ENCODE results near the gene TSPAN9. TPM values are rescaled to one million over a fixed set of nuclear protein-coding genes. Genes with fewer than 3 reads are reported as not detected.

The TSPAN9 gene
- total RNA-seq, 1 donor from 2014 or later = 49.4 TPM

DNA sequence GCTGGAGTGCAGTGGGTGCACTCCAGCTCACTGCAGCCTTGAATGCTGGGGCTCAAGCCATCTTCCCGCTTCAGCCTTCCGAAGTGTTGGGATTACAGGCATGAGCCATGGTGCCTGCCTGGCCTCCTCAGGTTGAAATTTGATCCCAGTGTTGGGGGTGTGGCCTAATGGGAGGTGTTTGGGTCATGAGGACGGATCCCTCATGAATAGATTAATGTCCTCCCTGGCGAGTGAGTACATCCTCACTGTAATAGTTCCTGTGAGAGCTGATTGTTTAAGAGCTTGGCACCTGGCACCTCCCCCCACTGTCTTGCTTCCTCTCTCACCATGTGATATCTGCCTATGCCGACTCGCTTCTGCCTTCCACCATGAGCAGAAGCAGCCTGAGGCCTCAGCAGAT is 84.7 kb downstream of the TSPAN9 start:
- TF ChIP-seq, protein P1, sequence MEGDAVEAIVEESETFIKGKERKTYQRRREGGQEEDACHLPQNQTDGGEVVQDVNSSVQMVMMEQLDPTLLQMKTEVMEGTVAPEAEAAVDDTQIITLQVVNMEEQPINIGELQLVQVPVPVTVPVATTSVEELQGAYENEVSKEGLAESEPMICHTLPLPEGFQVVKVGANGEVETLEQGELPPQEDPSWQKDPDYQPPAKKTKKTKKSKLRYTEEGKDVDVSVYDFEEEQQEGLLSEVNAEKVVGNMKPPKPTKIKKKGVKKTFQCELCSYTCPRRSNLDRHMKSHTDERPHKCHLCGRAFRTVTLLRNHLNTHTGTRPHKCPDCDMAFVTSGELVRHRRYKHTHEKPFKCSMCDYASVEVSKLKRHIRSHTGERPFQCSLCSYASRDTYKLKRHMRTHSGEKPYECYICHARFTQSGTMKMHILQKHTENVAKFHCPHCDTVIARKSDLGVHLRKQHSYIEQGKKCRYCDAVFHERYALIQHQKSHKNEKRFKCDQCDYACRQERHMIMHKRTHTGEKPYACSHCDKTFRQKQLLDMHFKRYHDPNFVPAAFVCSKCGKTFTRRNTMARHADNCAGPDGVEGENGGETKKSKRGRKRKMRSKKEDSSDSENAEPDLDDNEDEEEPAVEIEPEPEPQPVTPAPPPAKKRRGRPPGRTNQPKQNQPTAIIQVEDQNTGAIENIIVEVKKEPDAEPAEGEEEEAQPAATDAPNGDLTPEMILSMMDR (IDR thresholded peaks at IDR 0.05; ENCODE audit: unreplicated experiment) = no peak
- no peak overlapping the region for H3K4me3 Mint-ChIP-seq
- H3K27ac Mint-ChIP-seq = no peak overlapping the region
- peaks cover 18% of the 10 kb centered on the region for H3K4me1 Mint-ChIP-seq
- no peaks in the 10 kb centered on the region for H3K27me3 Mint-ChIP-seq (ENCODE audit: low read depth)
- DNase-seq (ENCODE audit: low spot score in 2 of 2, unreplicated experiment in 2 of 2) = no peak
- peaks cover 11% of the 10 kb centered on the region for H3K9me3 Mint-ChIP-seq
- peaks cover 5% of the 10 kb centered on the region for H3K36me3 Mint-ChIP-seq

DNA sequence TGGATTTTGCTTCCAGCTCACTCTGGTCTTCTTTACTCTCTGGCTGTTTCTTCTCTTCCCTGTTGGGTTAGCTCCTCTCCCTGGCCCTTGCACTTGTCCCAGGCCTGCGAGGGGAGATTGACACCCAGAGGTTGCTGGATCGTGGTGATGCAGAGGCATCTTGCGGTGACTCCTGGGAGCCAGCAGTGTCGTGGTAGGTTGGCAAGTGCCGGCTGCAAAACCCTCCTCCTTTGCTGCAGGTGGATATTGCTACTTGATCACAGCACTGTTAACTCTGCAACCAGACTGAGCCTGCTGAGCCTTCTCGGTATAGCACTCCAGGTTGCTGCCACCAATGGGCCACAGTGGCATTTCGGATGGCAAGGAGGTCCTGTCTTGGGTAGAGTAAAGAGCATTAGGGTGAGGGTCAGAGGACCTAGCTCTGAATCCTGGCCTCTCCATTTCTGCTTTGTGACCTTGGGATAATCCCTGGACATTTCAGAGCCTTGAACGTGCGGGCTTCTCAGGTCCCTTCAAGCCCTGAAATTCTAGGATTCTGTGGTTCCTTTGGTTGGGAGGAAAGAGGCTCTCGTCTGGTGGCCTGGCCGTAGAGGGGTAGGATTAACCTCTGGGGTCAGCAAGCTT is 87.4 kb downstream of the TSPAN9 start:
- no peak for DNase-seq (ENCODE audit: low spot score in 2 of 2, unreplicated experiment in 2 of 2)
- peaks cover 15% of the 10 kb centered on the region for H3K4me1 Mint-ChIP-seq
- peaks cover 11% of the 10 kb centered on the region for H3K9me3 Mint-ChIP-seq
- H3K36me3 Mint-ChIP-seq = peaks cover 5% of the 10 kb centered on the region
- H3K27ac Mint-ChIP-seq = no peak overlapping the region
- TF ChIP-seq, protein P1 (IDR thresholded peaks at IDR 0.05; ENCODE audit: unreplicated experiment) = no peak
- H3K4me3 Mint-ChIP-seq = no peak overlapping the region
- no peaks in the 10 kb centered on the region for H3K27me3 Mint-ChIP-seq (ENCODE audit: low read depth)

DNA sequence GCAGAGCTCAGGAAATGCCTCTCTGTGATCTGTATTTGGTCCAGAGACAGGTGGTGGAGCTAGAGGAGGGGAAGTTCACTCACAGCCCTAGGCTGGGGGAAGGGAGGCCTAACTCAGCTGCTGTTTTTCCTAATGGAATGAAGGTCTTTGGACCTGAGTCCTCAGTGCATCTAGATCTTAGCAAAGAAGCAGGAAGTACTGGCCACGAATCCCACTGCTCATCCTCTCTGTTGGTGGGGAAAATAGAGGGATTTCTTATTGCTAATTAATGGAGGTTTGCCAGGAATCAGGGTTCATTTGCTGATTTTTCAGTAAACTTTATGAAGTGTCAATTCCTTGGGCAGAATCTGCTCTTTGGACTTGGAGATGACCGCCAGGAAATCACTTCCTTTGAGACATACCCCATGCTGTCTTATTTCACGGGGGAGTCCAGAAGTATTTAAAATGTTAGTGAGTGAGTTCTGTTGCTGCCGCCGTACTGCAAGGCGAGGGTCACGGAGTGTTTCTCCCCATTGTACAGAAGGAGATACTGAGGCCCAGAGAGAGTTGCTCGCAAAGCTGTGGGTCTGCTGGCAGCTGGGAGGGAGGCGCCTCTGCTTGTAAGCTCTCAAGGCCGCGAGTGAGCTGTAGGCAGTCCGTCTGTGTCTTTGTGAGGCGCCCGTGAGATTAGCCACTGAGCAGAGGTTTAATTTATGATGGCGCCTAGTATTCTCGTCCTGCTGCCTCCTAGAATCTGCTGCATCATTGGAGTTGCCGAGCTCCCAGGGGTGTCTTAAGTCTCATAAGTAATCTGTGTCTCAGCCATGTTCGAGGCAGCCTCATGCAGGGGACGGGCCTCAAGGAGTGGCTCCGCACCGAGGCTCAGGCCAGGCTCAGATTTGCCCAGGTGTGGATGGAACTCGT is 88.2 kb downstream of the TSPAN9 start:
- Mint-ChIP-seq H3K4me3 (no peak overlapping the region), H3K4me1 (peaks cover 16% of the 10 kb centered on the region), H3K27me3 (ENCODE audit: low read depth) (no peaks in the 10 kb centered on the region), H3K36me3 (peaks cover 5% of the 10 kb centered on the region), H3K9me3 (peaks cover 10% of the 10 kb centered on the region), H3K27ac (no peak overlapping the region)
- DNase-seq (ENCODE audit: low spot score in 2 of 2, unreplicated experiment in 2 of 2) = no peak
- TF ChIP-seq, protein P1 (IDR thresholded peaks at IDR 0.05; ENCODE audit: unreplicated experiment) = no peak

DNA sequence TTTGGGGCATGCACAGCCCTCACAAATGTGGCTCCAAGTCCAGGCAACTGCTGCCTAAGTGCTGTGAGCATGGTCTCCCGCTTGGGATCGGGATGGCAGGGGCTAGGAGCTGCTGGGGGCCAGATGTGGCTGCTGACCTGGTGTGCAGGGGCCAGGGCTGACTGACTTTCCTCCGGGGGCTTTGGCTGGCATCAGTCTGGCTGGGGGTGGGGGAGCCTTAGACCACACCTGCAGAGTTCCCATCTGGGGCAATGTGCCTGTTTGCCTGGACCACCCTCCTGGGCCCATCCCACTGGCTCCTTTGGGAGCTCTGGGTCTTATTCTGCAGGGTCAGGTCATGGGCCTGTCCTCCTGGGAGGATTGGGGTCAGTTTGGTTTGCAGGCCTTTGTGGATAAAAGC is 90.5 kb downstream of the TSPAN9 start:
- TF ChIP-seq, protein P1 (IDR thresholded peaks at IDR 0.05; ENCODE audit: unreplicated experiment) = no peak
- Mint-ChIP-seq H3K36me3 (no peaks in the 10 kb centered on the region), H3K4me3 (no peak overlapping the region), H3K27ac (no peak overlapping the region), H3K4me1 (peaks cover 35% of the 10 kb centered on the region), H3K27me3 (ENCODE audit: low read depth) (no peaks in the 10 kb centered on the region), H3K9me3 (no peaks in the 10 kb centered on the region)
- DNase-seq (ENCODE audit: low spot score in 2 of 2, unreplicated experiment in 2 of 2) = no peak

DNA sequence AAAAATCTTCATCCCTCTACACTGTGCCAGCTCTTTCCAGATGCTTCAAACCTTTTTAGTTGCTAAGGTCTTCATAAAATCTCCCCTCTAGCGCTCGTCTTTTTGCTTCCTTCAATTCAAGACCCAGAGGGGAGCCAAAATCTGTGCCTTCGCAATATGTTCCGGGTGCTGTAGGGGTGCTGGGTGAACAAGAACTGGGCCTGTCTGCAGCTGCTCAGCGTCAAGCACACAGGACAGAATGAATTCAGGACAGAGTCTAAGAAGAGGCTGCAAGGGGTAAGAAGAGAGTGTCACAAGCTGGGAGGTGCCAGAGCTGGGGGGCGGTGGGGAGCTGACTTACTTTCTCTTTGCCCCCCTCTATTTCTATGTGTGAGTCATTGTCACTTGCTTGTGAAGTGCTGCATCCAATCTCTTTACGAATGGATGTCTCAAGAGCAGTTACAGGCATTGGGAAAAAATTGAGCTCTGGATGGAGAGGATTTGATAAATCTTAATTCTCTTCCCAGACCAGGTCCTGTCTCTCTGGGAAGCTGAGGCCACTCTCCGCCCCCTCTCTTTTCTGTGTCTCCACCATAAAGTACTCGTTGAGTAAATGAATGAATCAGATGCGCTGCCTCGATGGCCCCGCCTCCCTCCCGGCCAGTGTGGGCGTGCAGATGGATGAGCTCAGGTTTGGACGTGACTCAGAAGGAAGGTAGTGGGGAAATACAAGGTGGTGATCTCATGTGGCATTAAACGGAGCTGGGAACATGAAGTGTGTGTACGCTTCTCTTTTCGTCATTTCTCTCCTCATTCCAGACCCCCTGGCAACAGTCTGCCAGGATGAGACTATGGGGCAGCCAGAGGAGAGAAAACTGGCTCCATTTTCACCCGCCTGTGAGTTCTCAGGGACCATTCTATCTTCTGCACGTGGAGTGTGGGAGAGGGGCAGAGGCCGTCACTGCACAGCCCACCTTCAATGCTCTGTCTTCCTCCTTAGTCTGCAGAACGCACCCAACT is 91.3 kb downstream of the TSPAN9 start:
- H3K36me3 Mint-ChIP-seq = no peaks in the 10 kb centered on the region
- H3K9me3 Mint-ChIP-seq = no peaks in the 10 kb centered on the region
- peak in 1 of 2 experiments; percentile 61 for DNase-seq (ENCODE audit: low spot score in 2 of 2, unreplicated experiment in 2 of 2)
- no peaks in the 10 kb centered on the region for H3K27me3 Mint-ChIP-seq (ENCODE audit: low read depth)
- H3K4me3 Mint-ChIP-seq = no peak overlapping the region
- H3K4me1 Mint-ChIP-seq = peaks cover 35% of the 10 kb centered on the region
- TF ChIP-seq, protein P1 (IDR thresholded peaks at IDR 0.05; ENCODE audit: unreplicated experiment) = no peak
- peak overlapping the region; percentile 26 for H3K27ac Mint-ChIP-seq

Data from mesothelial cell of epicardium (in vitro differentiated cells).